ENCODE results near the gene SLC30A3.

SLC30A3 gene

GRCh38 chr2:27298391-27299080, 35.7 kb upstream of the SLC30A3 start:
- no peak overlapping the region for H3K4me3 Mint-ChIP-seq
- ATAC-seq, result no peak
- peaks cover 3% of the 10 kb centered on the region for H3K4me1 Mint-ChIP-seq
- H3K27me3 Mint-ChIP-seq, result peaks cover 14% of the 10 kb centered on the region
- H3K36me3 Mint-ChIP-seq (ENCODE audit: low read depth), result no peaks in the 10 kb centered on the region
- H3K9me3 Mint-ChIP-seq, result no peaks in the 10 kb centered on the region
- DNase-seq, result no peak
- H3K27ac Mint-ChIP-seq, result no peak overlapping the region

GRCh38 chr2:27297195-27297594, 34.3 kb upstream of the SLC30A3 start:
- ATAC-seq (no peak), DNase-seq (no peak)
- H3K4me1 Mint-ChIP-seq, result no peaks in the 10 kb centered on the region
- peaks cover 16% of the 10 kb centered on the region for H3K27me3 Mint-ChIP-seq
- no peaks in the 10 kb centered on the region for H3K36me3 Mint-ChIP-seq (ENCODE audit: low read depth)
- H3K4me3 Mint-ChIP-seq, result no peak overlapping the region
- H3K27ac Mint-ChIP-seq, result no peak overlapping the region
- H3K9me3 Mint-ChIP-seq, result no peaks in the 10 kb centered on the region

- no peaks in the 10 kb centered on the region for H3K9me3 Mint-ChIP-seq
- no peak for ATAC-seq
- DNase-seq, result no peak
- no peaks in the 10 kb centered on the region for H3K4me1 Mint-ChIP-seq
- peaks cover 17% of the 10 kb centered on the region for H3K27me3 Mint-ChIP-seq
- H3K27ac Mint-ChIP-seq, result no peak overlapping the region
- H3K4me3 Mint-ChIP-seq, result no peak overlapping the region
- no peaks in the 10 kb centered on the region for H3K36me3 Mint-ChIP-seq (ENCODE audit: low read depth)
These were observed 33.6 kb upstream of the SLC30A3 start for GRCh38 chr2:27296481-27296880.

- ATAC-seq, result no peak
- Mint-ChIP-seq H3K4me3 (no peak overlapping the region), H3K36me3 (ENCODE audit: low read depth) (no peaks in the 10 kb centered on the region), H3K27me3 (peaks cover 17% of the 10 kb centered on the region), H3K9me3 (no peaks in the 10 kb centered on the region), H3K27ac (no peak overlapping the region), H3K4me1 (no peaks in the 10 kb centered on the region)
- DNase-seq, result no peak
These were observed 32.1 kb upstream of the SLC30A3 start for GRCh38 chr2:27294928-27295327.

- Mint-ChIP-seq H3K27me3 (peaks cover 12% of the 10 kb centered on the region), H3K4me3 (no peak overlapping the region), H3K4me1 (no peaks in the 10 kb centered on the region), H3K36me3 (ENCODE audit: low read depth) (no peaks in the 10 kb centered on the region), H3K27ac (no peak overlapping the region), H3K9me3 (no peaks in the 10 kb centered on the region)
- DNase-seq, result no peak
- no peak for ATAC-seq
These were observed 29.0 kb upstream of the SLC30A3 start for GRCh38 chr2:27291865-27292264.

GRCh38 chr2:27290549-27290948, 27.7 kb upstream of the SLC30A3 start:
- Mint-ChIP-seq H3K27me3 (peaks cover 10% of the 10 kb centered on the region), H3K4me1 (no peaks in the 10 kb centered on the region), H3K27ac (no peak overlapping the region), H3K36me3 (ENCODE audit: low read depth) (no peaks in the 10 kb centered on the region), H3K4me3 (no peak overlapping the region), H3K9me3 (no peaks in the 10 kb centered on the region)
- ATAC-seq, result no peak
- no peak for DNase-seq

- Mint-ChIP-seq H3K27ac (no peak overlapping the region), H3K27me3 (peaks cover 9% of the 10 kb centered on the region), H3K4me3 (no peak overlapping the region), H3K36me3 (ENCODE audit: low read depth) (no peaks in the 10 kb centered on the region), H3K9me3 (no peaks in the 10 kb centered on the region), H3K4me1 (no peaks in the 10 kb centered on the region)
- no peak for DNase-seq
- ATAC-seq, result no peak
These were observed 25.8 kb upstream of the SLC30A3 start for GRCh38 chr2:27288610-27289009.

GRCh38 chr2:27285481-27285880, 22.6 kb upstream of the SLC30A3 start:
- Mint-ChIP-seq H3K4me1 (no peaks in the 10 kb centered on the region), H3K36me3 (ENCODE audit: low read depth) (no peaks in the 10 kb centered on the region), H3K27ac (no peak overlapping the region), H3K27me3 (peaks cover 19% of the 10 kb centered on the region), H3K9me3 (no peaks in the 10 kb centered on the region), H3K4me3 (no peak overlapping the region)
- DNase-seq (no peak), ATAC-seq (no peak)

GRCh38 chr2:27284996-27285395, 22.1 kb upstream of the SLC30A3 start:
- Mint-ChIP-seq H3K36me3 (ENCODE audit: low read depth) (no peaks in the 10 kb centered on the region), H3K27ac (no peak overlapping the region), H3K4me3 (no peak overlapping the region), H3K4me1 (no peaks in the 10 kb centered on the region), H3K9me3 (no peaks in the 10 kb centered on the region), H3K27me3 (peaks cover 19% of the 10 kb centered on the region)
- DNase-seq (no peak), ATAC-seq (no peak)

GRCh38 chr2:27282892-27283291, 20.0 kb upstream of the SLC30A3 start:
- H3K9me3 Mint-ChIP-seq, result no peaks in the 10 kb centered on the region
- H3K4me3 Mint-ChIP-seq, result no peak overlapping the region
- peaks cover 3% of the 10 kb centered on the region for H3K4me1 Mint-ChIP-seq
- no peak for ATAC-seq
- DNase-seq, result no peak
- H3K27ac Mint-ChIP-seq, result no peak overlapping the region
- H3K27me3 Mint-ChIP-seq, result peaks cover 22% of the 10 kb centered on the region
- H3K36me3 Mint-ChIP-seq (ENCODE audit: low read depth), result no peaks in the 10 kb centered on the region

- Mint-ChIP-seq H3K27ac (no peak within 1 kb of the TSS), H3K36me3 (ENCODE audit: low read depth) (no peaks in the 10 kb centered on the region)
These were observed 19.2 kb upstream of the SLC30A3 start, which contains the start of gene TRIM54 for GRCh38 chr2:27281855-27282559. Gene TRIM54, plus strand, starts transcription at chr2:27282429. Its CDS starts 303 bp downstream, at chr2:27282732.

GRCh38 chr2:27281442-27281841, 18.6 kb upstream of the SLC30A3 start:
- no peak overlapping the region for H3K27ac Mint-ChIP-seq
- H3K36me3 Mint-ChIP-seq (ENCODE audit: low read depth), result no peaks in the 10 kb centered on the region
- H3K4me1 Mint-ChIP-seq, result peaks cover 3% of the 10 kb centered on the region
- no peaks in the 10 kb centered on the region for H3K9me3 Mint-ChIP-seq
- no peak overlapping the region for H3K4me3 Mint-ChIP-seq
- DNase-seq, result no peak
- H3K27me3 Mint-ChIP-seq, result peaks cover 22% of the 10 kb centered on the region
- no peak for ATAC-seq

More at GRCh38 chr2:27281855-27282559, 19.2 kb upstream of the SLC30A3 start, which contains the start of gene TRIM54:
- Mint-ChIP-seq H3K27me3 (peaks cover 22% of the 10 kb centered on the region), H3K4me3 (no peak within 1 kb of the TSS), H3K9me3 (no peaks in the 10 kb centered on the region), H3K4me1 (peaks cover 3% of the 10 kb centered on the region)
- ATAC-seq (no peak), DNase-seq (no peak)

GRCh38 chr2:27280826-27281225, 18.0 kb upstream of the SLC30A3 start:
- H3K4me3 Mint-ChIP-seq, result no peak overlapping the region
- DNase-seq (no peak), ATAC-seq (no peak)
- H3K27ac Mint-ChIP-seq, result no peak overlapping the region
- no peaks in the 10 kb centered on the region for H3K36me3 Mint-ChIP-seq (ENCODE audit: low read depth)
- H3K9me3 Mint-ChIP-seq, result no peaks in the 10 kb centered on the region
- H3K27me3 Mint-ChIP-seq, result peaks cover 22% of the 10 kb centered on the region
- H3K4me1 Mint-ChIP-seq, result peaks cover 3% of the 10 kb centered on the region

- Mint-ChIP-seq H3K4me1 (peaks cover 3% of the 10 kb centered on the region), H3K36me3 (ENCODE audit: low read depth) (no peaks in the 10 kb centered on the region), H3K9me3 (no peaks in the 10 kb centered on the region), H3K27ac (no peak overlapping the region), H3K27me3 (peaks cover 20% of the 10 kb centered on the region), H3K4me3 (no peak overlapping the region)
- ATAC-seq (no peak), DNase-seq (no peak)
These were observed 15.2 kb upstream of the SLC30A3 start for GRCh38 chr2:27278010-27278409.

Measured in activated naive CD8-positive, alpha-beta T cell treated with anti-CD3 and anti-CD28 coated beads, Interleukin-2, amount 50 U/mL, for 24 hours (primary cell).